K562 (cell line): Measurements from ENCODE around the gene OBSL1. TPM values are rescaled to one million over a fixed set of nuclear protein-coding genes. Genes with fewer than 3 reads are reported as not detected.

Experiments used
- E2F5 ChIP-seq: sonication (generic); formaldehyde crosslinking; IDR thresholded peaks from 2 replicates; pipeline ENCODE4 v1.8.0; 2022; ENCODE audit warnings: mild to moderate bottlenecking, missing genetic modification reagents
- GTF2B ChIP-seq: IDR thresholded peaks from 2 replicates; pipeline ENCODE4 v1.6.1; 2011; ENCODE audit not compliant: insufficient read length; ENCODE audit errors: extremely low read depth
- PTTG1 ChIP-seq: fragments of 450-650 bp; IDR thresholded peaks from 2 replicates; pipeline ENCODE4 v1.6.1; 2016; ENCODE audit warnings: low read depth, mild to moderate bottlenecking, missing genetic modification characterization, missing compliant biosample characterization
- RNF2 ChIP-seq: sonication (generic); IDR thresholded peaks from 2 replicates; pipeline ENCODE4 v1.6.1; 2016
- TBL1XR1 ChIP-seq, 2 experiments: IDR thresholded peaks; 2 replicates each; pipeline ENCODE4 v1.6.1; 2012; ENCODE audit warnings: improper control_type of control experiment in 2 of 2, low read length in 2 of 2, mild to moderate bottlenecking in 1 of 2
- ZFP30 ChIP-seq: fragments of 250-450 bp; sonication (Bioruptor Pico); IDR thresholded peaks from 2 replicates; pipeline ENCODE4 v1.8.0; 2022; ENCODE audit warnings: moderate library complexity, mild to moderate bottlenecking, inconsistent platforms, borderline replicate concordance
- ZNF3 ChIP-seq: fragments of 250-450 bp; sonication (Bioruptor Pico); IDR thresholded peaks from 2 replicates; pipeline ENCODE4 v1.5.0; 2021; ENCODE audit warnings: mild to moderate bottlenecking, moderate library complexity
- polyA plus RNA-seq, 8 experiments: library from polyadenylated mRNA; depleted of rRNA in 4 of 8; stranded (reverse) in 5 of 8; unstranded in 3 of 8; fragments of >200 nt; fragmentation: Nextera tagmentation in 2 of 8; fragmentation: Illumina TruSeq in 1 of 8; extraction: Ambion mirVana in 2 of 8; extraction: Trizol in 1 of 8; gene quantifications; 2 replicates each; pipeline versions ENCODE4 v1.2.1 to v1.2.3, GENCODE V29; 2011 to 2014; ENCODE audit warnings: inconsistent platforms in 1 of 8, missing spikeins in 1 of 8
- total RNA-seq, 7 experiments: library from RNA; depleted of rRNA in 6 of 7; stranded (reverse); fragments of >200 nt in 6 of 7; fragmentation: Illumina TruSeq in 2 of 7; extraction: Trizol in 2 of 7; gene quantifications; 2 replicates each; pipeline versions ENCODE4 v1.2.1 to v1.2.3, GENCODE V29; 2011 to 2021; ENCODE audit warnings: low replicate concordance in 1 of 7
- TF ChIP-seq, protein P1 (sequence below), 2 experiments: IDR thresholded peaks; 2 replicates each; pipeline ENCODE4 v1.6.1; 2012; ENCODE audit warnings: improper control_type of control experiment in 2 of 2, low read depth in 2 of 2, low read length in 2 of 2, borderline replicate concordance in 1 of 2
- TF ChIP-seq, protein P2 (sequence below): IDR thresholded peaks from 3 replicates; pipeline ENCODE4 v1.6.1; 2011; ENCODE audit warnings: borderline replicate concordance, mild to moderate bottlenecking, moderate library complexity; ENCODE audit not compliant: insufficient read length; ENCODE audit errors: extremely low read depth

The OBSL1 gene
- total and polyA plus RNA-seq, 9 of the 15 experiments (the other 6 are each of a cell fraction or from before 2014, with no cell fraction given), result 1.2 to 26.6 (median 8.6) TPM

- TF ChIP-seq, protein P1, sequence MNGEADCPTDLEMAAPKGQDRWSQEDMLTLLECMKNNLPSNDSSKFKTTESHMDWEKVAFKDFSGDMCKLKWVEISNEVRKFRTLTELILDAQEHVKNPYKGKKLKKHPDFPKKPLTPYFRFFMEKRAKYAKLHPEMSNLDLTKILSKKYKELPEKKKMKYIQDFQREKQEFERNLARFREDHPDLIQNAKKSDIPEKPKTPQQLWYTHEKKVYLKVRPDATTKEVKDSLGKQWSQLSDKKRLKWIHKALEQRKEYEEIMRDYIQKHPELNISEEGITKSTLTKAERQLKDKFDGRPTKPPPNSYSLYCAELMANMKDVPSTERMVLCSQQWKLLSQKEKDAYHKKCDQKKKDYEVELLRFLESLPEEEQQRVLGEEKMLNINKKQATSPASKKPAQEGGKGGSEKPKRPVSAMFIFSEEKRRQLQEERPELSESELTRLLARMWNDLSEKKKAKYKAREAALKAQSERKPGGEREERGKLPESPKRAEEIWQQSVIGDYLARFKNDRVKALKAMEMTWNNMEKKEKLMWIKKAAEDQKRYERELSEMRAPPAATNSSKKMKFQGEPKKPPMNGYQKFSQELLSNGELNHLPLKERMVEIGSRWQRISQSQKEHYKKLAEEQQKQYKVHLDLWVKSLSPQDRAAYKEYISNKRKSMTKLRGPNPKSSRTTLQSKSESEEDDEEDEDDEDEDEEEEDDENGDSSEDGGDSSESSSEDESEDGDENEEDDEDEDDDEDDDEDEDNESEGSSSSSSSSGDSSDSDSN (IDR thresholded peaks at IDR 0.05; ENCODE audit: borderline replicate concordance in 1 of 2, low read depth in 2 of 2, low read length in 2 of 2), result peak; percentile 35 to 78; a peak in 3 of 4 replicates
- TF ChIP-seq ZFP30 (no peak), ZNF3 (no peak), TBL1XR1 (IDR thresholded peaks at IDR 0.05; ENCODE audit: low read length in 2 of 2) (peak in 1 of 2 experiments; percentile 60; a peak in 1 of 4 replicates), PTTG1 (tag) (no peak), E2F5 (CRISPR knock-in tag) (no peak), RNF2 (0 out of 2 replicates have a peak, but pooled peaks have one; percentile 53), GTF2B (no peak)
- TF ChIP-seq, protein P2, sequence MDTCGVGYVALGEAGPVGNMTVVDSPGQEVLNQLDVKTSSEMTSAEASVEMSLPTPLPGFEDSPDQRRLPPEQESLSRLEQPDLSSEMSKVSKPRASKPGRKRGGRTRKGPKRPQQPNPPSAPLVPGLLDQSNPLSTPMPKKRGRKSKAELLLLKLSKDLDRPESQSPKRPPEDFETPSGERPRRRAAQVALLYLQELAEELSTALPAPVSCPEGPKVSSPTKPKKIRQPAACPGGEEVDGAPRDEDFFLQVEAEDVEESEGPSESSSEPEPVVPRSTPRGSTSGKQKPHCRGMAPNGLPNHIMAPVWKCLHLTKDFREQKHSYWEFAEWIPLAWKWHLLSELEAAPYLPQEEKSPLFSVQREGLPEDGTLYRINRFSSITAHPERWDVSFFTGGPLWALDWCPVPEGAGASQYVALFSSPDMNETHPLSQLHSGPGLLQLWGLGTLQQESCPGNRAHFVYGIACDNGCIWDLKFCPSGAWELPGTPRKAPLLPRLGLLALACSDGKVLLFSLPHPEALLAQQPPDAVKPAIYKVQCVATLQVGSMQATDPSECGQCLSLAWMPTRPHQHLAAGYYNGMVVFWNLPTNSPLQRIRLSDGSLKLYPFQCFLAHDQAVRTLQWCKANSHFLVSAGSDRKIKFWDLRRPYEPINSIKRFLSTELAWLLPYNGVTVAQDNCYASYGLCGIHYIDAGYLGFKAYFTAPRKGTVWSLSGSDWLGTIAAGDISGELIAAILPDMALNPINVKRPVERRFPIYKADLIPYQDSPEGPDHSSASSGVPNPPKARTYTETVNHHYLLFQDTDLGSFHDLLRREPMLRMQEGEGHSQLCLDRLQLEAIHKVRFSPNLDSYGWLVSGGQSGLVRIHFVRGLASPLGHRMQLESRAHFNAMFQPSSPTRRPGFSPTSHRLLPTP, result peak; percentile 67
Measured at GRCh38 chr2:219522111-219523030, 49.0 kb downstream of the OBSL1 start (continued).
